GM12865 (cell line): ENCODE data around the gene MATN1.
A peak's percentile ranks its signal among the peaks of the same experiment; 100 is the strongest.

Experiments
- DNase-seq: peaks from one replicate; pipeline ENCODE4 v3.0.0; 2010; ENCODE audit warnings: low read depth
- H3K4me3 ChIP-seq: 2 replicates; pipeline ENCODE4 v1.5.1; 2011; ENCODE audit warnings: mild to moderate bottlenecking, low read depth, low read length, control low read depth
- TF ChIP-seq, protein P1 (sequence below): IDR thresholded peaks from 2 replicates; pipeline ENCODE4 v1.5.1; 2011; ENCODE audit warnings: low read length, control low read depth, low read depth, inconsistent platforms; ENCODE audit not compliant: insufficient read depth; ENCODE audit errors: missing control alignments

MATN1 gene

DNA sequence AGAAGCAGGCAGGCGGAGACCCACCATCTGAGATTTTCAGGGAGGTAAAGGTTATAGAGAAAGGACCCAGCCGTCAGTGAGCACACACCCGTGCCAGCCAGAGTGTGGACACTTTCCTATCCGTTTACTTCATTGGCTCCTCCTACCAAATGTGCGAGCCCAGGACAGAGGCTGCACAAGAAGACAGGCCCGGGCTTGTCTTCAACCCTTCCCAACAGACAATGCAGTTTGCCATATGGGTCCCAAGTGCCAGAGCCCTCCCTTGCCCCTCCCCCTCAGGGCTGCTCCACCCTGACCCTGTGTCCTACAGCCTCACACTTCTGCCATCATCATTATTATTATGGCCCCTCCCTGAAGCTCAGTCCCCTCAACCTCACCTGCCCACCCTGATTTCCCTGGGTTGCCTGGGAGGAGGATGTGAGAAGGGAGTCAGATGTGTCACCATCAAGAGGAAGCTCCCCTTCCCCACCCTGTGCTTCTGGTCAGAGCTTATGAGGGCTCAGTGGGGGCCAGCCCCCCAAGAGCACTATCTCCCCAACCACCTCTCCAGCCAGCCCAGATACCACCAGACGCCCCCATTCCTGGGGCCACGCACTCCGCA lies 24.8 kb upstream of the MATN1 start:
- DNase-seq: peak; percentile 87
- TF ChIP-seq, protein P1, sequence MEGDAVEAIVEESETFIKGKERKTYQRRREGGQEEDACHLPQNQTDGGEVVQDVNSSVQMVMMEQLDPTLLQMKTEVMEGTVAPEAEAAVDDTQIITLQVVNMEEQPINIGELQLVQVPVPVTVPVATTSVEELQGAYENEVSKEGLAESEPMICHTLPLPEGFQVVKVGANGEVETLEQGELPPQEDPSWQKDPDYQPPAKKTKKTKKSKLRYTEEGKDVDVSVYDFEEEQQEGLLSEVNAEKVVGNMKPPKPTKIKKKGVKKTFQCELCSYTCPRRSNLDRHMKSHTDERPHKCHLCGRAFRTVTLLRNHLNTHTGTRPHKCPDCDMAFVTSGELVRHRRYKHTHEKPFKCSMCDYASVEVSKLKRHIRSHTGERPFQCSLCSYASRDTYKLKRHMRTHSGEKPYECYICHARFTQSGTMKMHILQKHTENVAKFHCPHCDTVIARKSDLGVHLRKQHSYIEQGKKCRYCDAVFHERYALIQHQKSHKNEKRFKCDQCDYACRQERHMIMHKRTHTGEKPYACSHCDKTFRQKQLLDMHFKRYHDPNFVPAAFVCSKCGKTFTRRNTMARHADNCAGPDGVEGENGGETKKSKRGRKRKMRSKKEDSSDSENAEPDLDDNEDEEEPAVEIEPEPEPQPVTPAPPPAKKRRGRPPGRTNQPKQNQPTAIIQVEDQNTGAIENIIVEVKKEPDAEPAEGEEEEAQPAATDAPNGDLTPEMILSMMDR: no peak

DNA sequence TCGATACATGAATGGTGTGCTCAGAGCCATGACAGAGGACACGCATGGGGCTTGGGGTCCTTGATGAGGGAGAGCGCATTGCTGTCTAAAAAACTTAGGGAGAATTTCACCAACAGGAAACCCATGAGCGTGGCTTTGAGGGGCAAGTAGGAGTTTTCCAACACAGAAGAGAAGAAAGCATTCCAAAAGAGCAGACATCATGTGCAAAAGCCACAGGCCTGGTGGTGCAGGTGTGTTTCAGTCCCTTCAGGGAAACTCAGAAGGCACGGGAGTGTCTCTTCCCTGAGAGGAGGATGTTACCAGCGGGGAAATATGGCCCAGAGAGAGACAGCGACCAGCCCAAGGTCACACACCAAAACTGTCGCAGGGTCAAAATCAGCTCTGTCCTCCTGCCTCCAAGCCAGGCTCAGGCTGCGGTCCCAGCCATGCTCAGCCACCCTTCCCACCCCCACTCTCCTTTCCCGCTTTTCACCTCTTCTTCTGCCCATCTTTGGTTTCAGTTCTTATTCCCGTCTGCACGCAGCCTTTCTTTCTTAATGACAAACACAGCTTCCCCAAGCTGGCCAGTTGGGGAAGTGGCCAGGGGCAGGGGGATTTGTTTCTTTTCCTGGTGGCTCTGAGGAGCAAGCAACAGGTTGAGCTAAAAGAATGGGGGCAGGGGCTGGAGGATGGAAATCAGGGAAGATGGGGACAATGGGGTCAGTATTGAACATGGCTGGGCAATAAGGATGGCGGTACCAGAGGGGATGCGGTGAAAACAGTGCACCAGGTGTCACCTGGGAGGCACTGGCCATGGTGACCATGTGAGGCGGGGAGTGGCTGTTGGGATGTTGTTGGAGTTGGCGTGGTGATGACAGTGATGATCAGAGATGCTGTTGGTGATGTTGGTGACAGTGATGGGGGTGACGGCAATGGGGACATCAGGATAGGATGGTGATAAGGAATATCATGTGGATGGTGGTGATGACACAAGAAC lies 23.9 kb upstream of the MATN1 start:
- peak overlapping the region; percentile 88 for H3K4me3 ChIP-seq
- TF ChIP-seq, protein P1: no peak
- peak; percentile 53 for DNase-seq

More for the DNA sequence above, 24.8 kb upstream of the MATN1 start:
- peak overlapping the region; percentile 88 for H3K4me3 ChIP-seq

DNA sequence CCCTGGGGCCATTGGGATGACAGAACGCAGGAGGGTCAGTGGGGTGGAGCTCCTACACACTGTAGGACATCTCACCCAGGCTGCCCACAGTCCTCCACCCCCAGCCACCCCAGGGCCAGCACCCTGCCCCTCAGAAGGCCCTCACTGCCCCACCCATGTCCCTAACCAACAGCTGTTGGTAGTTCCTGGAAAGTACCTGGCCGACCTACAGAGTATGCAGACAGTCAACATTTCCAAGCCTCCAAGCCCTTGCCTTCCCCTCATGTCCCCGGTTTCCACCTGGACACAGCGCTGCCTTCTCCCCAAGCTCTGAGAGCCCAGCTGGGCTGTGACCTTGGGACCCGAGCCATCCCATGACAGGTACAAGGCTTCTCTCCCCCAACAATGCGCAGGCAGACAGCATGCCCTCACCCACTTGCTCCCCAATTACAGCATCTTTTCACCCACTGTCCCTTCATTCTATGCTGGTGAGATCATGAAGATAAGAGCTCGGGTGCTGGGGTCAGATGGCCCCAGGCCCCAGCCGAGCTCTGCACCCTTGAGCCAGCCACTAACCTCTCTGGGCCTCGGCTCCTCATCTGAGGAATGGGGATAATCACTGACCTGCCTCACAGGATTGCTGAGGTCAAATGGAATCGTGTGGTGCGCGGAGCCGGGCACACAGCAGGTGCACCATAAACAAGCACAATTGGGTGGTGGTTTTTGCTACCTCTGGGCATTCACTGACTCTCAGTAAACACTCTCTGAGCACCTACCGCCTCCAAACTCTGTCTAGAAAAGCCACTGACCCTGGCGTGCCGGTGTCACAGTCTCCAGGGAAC lies 23.0 kb upstream of the MATN1 start:
- DNase-seq: peak; percentile 55
- TF ChIP-seq, protein P1: no peak

DNA sequence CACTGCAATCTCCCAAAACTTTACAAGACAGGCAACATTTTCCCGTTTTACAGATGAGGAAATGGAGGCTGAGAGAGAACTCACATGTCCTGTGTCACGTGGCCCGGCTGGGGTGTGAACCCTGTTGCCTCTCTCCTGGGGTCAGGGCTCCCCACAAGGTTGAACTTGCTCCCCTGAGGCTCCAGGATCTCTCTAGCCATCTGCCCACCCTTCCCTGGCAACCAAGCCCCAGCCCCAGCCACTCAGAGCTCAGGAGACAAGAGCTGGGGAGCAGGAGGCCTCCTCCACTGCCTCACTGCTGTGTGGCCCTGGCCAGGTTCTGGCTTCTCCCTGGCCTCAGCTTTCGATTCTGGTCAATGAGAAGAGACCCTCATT lies 22.4 kb upstream of the MATN1 start:
- peak overlapping the region; percentile 88 for H3K4me3 ChIP-seq
- DNase-seq: peak; percentile 66
- TF ChIP-seq, protein P1: no peak

More for the DNA sequence above, 23.0 kb upstream of the MATN1 start:
- H3K4me3 ChIP-seq: peak overlapping the region; percentile 88

DNA sequence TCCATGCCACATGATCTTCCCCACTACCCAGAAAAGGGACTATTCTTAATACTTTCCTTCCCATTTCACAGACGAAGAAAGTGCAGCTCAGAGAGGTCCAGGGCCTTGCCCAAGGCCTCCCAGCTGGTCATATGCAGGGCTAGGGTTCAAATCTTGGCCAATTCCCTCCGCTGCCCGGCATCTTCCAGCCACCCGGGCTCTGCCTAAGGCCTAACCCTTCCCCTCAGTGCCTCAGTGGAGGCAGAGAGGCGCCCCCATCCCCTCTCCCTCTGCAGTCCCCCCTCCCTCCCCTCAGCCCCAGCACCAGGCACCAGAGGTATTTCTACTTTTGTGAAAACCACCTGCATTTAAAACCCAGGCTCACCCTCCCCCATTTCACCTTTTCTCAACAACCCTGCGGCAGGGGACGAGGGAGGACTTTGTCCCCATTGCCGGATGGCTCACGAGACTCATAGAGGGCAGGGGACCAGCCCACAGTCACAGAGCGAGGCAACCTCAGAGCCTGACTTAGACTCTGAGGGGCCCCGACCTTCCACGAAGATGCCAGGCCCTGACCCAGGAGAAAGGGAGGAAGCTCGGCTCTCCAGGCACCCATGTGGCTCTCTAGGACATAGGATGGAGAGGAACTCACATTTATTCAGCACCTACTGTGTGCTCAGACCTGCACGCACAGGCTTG lies 21.9 kb upstream of the MATN1 start:
- DNase-seq: no peak
- H3K4me3 ChIP-seq: peak overlapping the region; percentile 88
- TF ChIP-seq, protein P1: no peak
